NCI-H69 (cell line): ENCODE results near the gene CFAP221.
A peak's percentile ranks its signal among the peaks of the same experiment; 100 is the strongest.

Experiments used
- DNase-seq: peaks from one replicate; lab custom pipeline; 2025; lab: John Stamatoyannopoulos, UW

CFAP221 gene

GRCh38 chr2:119680457-119681202 is 136.4 kb downstream of the CFAP221 start:
- DNase-seq, result no peak

GRCh38 chr2:119681203-119681867 is 137.1 kb downstream of the CFAP221 start:
- DNase-seq, result no peak

GRCh38 chr2:119681868-119682220 is 137.6 kb downstream of the CFAP221 start:
- no peak for DNase-seq

GRCh38 chr2:119682578-119682977 is 138.3 kb downstream of the CFAP221 start:
- DNase-seq, result no peak

- DNase-seq, result no peak
Observed at GRCh38 chr2:119683074-119683712, 138.9 kb downstream of the CFAP221 start.

- DNase-seq, result peak; percentile 9
Observed at GRCh38 chr2:119683713-119684443, 139.6 kb downstream of the CFAP221 start.

GRCh38 chr2:119684518-119684917 is 140.3 kb downstream of the CFAP221 start:
- DNase-seq, result no peak

- no peak for DNase-seq
Observed at GRCh38 chr2:119688616-119689015, 144.4 kb downstream of the CFAP221 start.

- no peak for DNase-seq
Observed at GRCh38 chr2:119689218-119689617, 145.0 kb downstream of the CFAP221 start.

GRCh38 chr2:119691189-119691588 is 146.9 kb downstream of the CFAP221 start:
- no peak for DNase-seq

GRCh38 chr2:119691651-119692245 is 147.5 kb downstream of the CFAP221 start:
- DNase-seq, result no peak

GRCh38 chr2:119692310-119692709 is 148.1 kb downstream of the CFAP221 start:
- no peak for DNase-seq

- no peak for DNase-seq
Observed at GRCh38 chr2:119692954-119693353, 148.7 kb downstream of the CFAP221 start.

GRCh38 chr2:119693567-119693966 is 149.3 kb downstream of the CFAP221 start:
- DNase-seq, result no peak

- DNase-seq, result no peak
Observed at GRCh38 chr2:119693967-119694366, 149.7 kb downstream of the CFAP221 start.

GRCh38 chr2:119694470-119694844 is 150.2 kb downstream of the CFAP221 start:
- DNase-seq, result no peak

- peak; percentile 35 for DNase-seq
Observed at GRCh38 chr2:119694845-119695521, 150.7 kb downstream of the CFAP221 start.

GRCh38 chr2:119696005-119696404 is 151.8 kb downstream of the CFAP221 start:
- DNase-seq, result no peak

- no peak for DNase-seq
Observed at GRCh38 chr2:119696494-119697030, 152.3 kb downstream of the CFAP221 start.

- DNase-seq, result peak; percentile 14
Observed at GRCh38 chr2:119697290-119698020, 153.2 kb downstream of the CFAP221 start.

- DNase-seq, result no peak
Observed at GRCh38 chr2:119698246-119698645, 154.0 kb downstream of the CFAP221 start.
